ENCODE results near the gene TNFRSF1B. TPM values are rescaled to one million over a fixed set of nuclear protein-coding genes. Genes with fewer than 3 reads are reported as not detected.

TNFRSF1B gene
- total and polyA plus RNA-seq, 3 donors from 2014 or later: 7.7 to 10.6 (median 8.0) TPM

GRCh38 chr1:12186679-12186985 is 19.8 kb downstream of the TNFRSF1B start:
- WGBS, 2 donors: 79 to 91% methylated on average over 3 to 4 of the region's 4 CpGs
- no peaks in the 10 kb centered on the region for H3K36me3 ChIP-seq (ENCODE audit: low read depth, missing control alignments)
- no peak overlapping the region for H3K4me3 ChIP-seq
- no peak for TF ChIP-seq CTCF (IDR thresholded peaks at IDR 0.05)
- no peak for TF ChIP-seq POLR2A (IDR thresholded peaks at IDR 0.05)
- DNase-seq: no peak
- intact Hi-C loops (cut with DNase I; ENCODE audit: low total_unique reads): no loop called here
- H3K4me1 ChIP-seq: peaks cover 13% of the 10 kb centered on the region
- no peaks in the 10 kb centered on the region for H3K27me3 ChIP-seq
- H3K27ac ChIP-seq: no peak overlapping the region
- H3K9me3 ChIP-seq: no peaks in the 10 kb centered on the region

- H3K27ac ChIP-seq: no peak overlapping the region
- TF ChIP-seq POLR2A (IDR thresholded peaks at IDR 0.05): no peak
- TF ChIP-seq CTCF (IDR thresholded peaks at IDR 0.05): no peak
- no peak overlapping the region for H3K4me3 ChIP-seq
- no peaks in the 10 kb centered on the region for H3K36me3 ChIP-seq (ENCODE audit: low read depth, missing control alignments)
- DNase-seq: no peak
- WGBS, 2 donors: 34 to 60% methylated on average over 1 to 3 of the region's 3 CpGs
- H3K4me1 ChIP-seq: peaks cover 13% of the 10 kb centered on the region
- H3K27me3 ChIP-seq: no peaks in the 10 kb centered on the region
- H3K9me3 ChIP-seq: no peaks in the 10 kb centered on the region
- intact Hi-C loops (cut with DNase I; ENCODE audit: low total_unique reads): no loop called here
These were observed 21.3 kb downstream of the TNFRSF1B start for GRCh38 chr1:12188115-12188514.

GRCh38 chr1:12188657-12189327 is 22.0 kb downstream of the TNFRSF1B start:
- H3K4me1 ChIP-seq: peaks cover 13% of the 10 kb centered on the region
- DNase-seq: no peak
- no peak overlapping the region for H3K27ac ChIP-seq
- H3K4me3 ChIP-seq: no peak overlapping the region
- H3K27me3 ChIP-seq: no peaks in the 10 kb centered on the region
- H3K9me3 ChIP-seq: no peaks in the 10 kb centered on the region
- H3K36me3 ChIP-seq (ENCODE audit: low read depth, missing control alignments): no peaks in the 10 kb centered on the region
- 46 to 61% methylated on average over 6 to 13 of the region's 13 CpGs for WGBS, 2 donors
- no peak for TF ChIP-seq CTCF (IDR thresholded peaks at IDR 0.05)
- TF ChIP-seq POLR2A (IDR thresholded peaks at IDR 0.05): no peak
- intact Hi-C loops (cut with DNase I; ENCODE audit: low total_unique reads): no loop called here

GRCh38 chr1:12189328-12189682 is 22.5 kb downstream of the TNFRSF1B start:
- H3K4me1 ChIP-seq: peaks cover 7% of the 10 kb centered on the region
- DNase-seq: no peak
- WGBS, 2 donors: 76 to 88% methylated on average over 5 of the region's 5 CpGs
- no peak for TF ChIP-seq POLR2A (IDR thresholded peaks at IDR 0.05)
- TF ChIP-seq CTCF (IDR thresholded peaks at IDR 0.05): no peak
- H3K36me3 ChIP-seq (ENCODE audit: low read depth, missing control alignments): no peaks in the 10 kb centered on the region
- H3K27me3 ChIP-seq: no peaks in the 10 kb centered on the region
- intact Hi-C loops (cut with DNase I; ENCODE audit: low total_unique reads): no loop called here
- H3K4me3 ChIP-seq: no peak overlapping the region
- H3K9me3 ChIP-seq: no peaks in the 10 kb centered on the region
- no peak overlapping the region for H3K27ac ChIP-seq
